Skeletal muscle tissue (tissue), 4 donors: ENCODE data around the gene XRCC4. TPM values are rescaled to one million over a fixed set of nuclear protein-coding genes. Genes with fewer than 3 reads are reported as not detected.

ENCODE experiments used
- H3K27ac ChIP-seq: one replicate; pipeline ENCODE4 v1.7.0; 2013; ENCODE audit warnings: mild to moderate bottlenecking, low read depth, low read length, inconsistent platforms
- H3K27me3 ChIP-seq, 3 donors: one replicate each; pipeline ENCODE4 v1.7.0; 2013; ENCODE audit warnings: low read length in 3 of 3; ENCODE audit not compliant: control insufficient read depth in 3 of 3, insufficient read depth in 3 of 3
- H3K36me3 ChIP-seq, 3 donors: one replicate each; pipeline ENCODE4 v1.7.0; 2013; ENCODE audit warnings: low read length in 3 of 3; ENCODE audit not compliant: control insufficient read depth in 3 of 3, insufficient read depth in 3 of 3
- H3K4me1 ChIP-seq, 3 donors: one replicate each; pipeline ENCODE4 v1.7.0; 2013; ENCODE audit warnings: low read length in 3 of 3, mild to moderate bottlenecking in 3 of 3; ENCODE audit not compliant: control insufficient read depth in 3 of 3, insufficient read depth in 3 of 3
- H3K4me3 ChIP-seq, 3 donors: one replicate each; pipeline ENCODE4 v1.7.0; 2013; ENCODE audit warnings: low read length in 3 of 3
- H3K9ac ChIP-seq, 3 donors: one replicate each; pipeline ENCODE4 v1.7.0; 2013; ENCODE audit warnings: low read length in 3 of 3, mild to moderate bottlenecking in 3 of 3, moderate library complexity in 2 of 3, low read depth in 1 of 3
- H3K9me3 ChIP-seq, 3 donors: one replicate each; pipeline ENCODE4 v1.7.0; 2013; ENCODE audit warnings: low read length in 3 of 3; ENCODE audit not compliant: control insufficient read depth in 3 of 3
- total RNA-seq: library from RNA; depleted of rRNA; stranded (reverse); fragments of >200 nt; gene quantifications from one replicate; pipeline ENCODE4 v1.2.3, GENCODE V29; 2014
- donor health status: Osteomylitis.

The XRCC4 gene
- total RNA-seq, 1 donor from 2014 or later: 3.7 TPM

GRCh38 chr5:83364312-83365299 is 287.3 kb downstream of the XRCC4 start:
- Histone ChIP-seq H3K9me3 (peaks cover 0 to 5% (median 3%) of the 10 kb centered on the region in 3 donors), H3K27me3 (no peaks in the 10 kb centered on the region), H3K4me1 (no peaks in the 10 kb centered on the region), H3K27ac (no peak overlapping the region), H3K4me3 (no peak overlapping the region), H3K9ac (no peak overlapping the region), H3K36me3 (no peaks in the 10 kb centered on the region)

DNA sequence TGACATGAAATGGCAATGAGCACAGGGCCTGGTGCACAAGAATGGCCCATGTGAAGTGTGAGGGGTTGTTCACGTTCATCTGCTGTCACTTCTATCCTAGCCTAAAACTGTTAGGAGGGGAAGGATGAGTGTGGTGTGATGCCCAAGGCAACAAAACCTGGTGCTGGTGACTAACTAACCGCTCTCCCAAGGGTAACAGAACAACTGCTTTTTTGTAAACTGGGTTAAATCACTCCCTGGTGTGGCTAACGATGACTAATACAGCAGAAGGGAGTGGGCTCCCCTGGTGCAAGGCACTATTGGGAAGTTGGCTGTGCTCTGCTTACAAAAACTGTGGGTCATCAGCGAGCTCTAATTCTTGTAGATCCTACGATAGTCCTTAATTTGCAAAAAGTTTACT is 291.0 kb downstream of the XRCC4 start:
- H3K9ac ChIP-seq: no peak overlapping the region
- H3K27me3 ChIP-seq: no peaks in the 10 kb centered on the region
- H3K9me3 ChIP-seq: no peaks in the 10 kb centered on the region
- no peaks in the 10 kb centered on the region for H3K36me3 ChIP-seq
- no peak overlapping the region for H3K27ac ChIP-seq
- no peaks in the 10 kb centered on the region for H3K4me1 ChIP-seq
- no peak overlapping the region for H3K4me3 ChIP-seq

- Histone ChIP-seq H3K4me1 (no peaks in the 10 kb centered on the region), H3K9ac (no peak overlapping the region), H3K9me3 (no peaks in the 10 kb centered on the region), H3K27ac (no peak overlapping the region), H3K4me3 (no peak overlapping the region), H3K36me3 (no peaks in the 10 kb centered on the region), H3K27me3 (no peaks in the 10 kb centered on the region)
Observed at GRCh38 chr5:83368835-83369234, 291.5 kb downstream of the XRCC4 start.

DNA sequence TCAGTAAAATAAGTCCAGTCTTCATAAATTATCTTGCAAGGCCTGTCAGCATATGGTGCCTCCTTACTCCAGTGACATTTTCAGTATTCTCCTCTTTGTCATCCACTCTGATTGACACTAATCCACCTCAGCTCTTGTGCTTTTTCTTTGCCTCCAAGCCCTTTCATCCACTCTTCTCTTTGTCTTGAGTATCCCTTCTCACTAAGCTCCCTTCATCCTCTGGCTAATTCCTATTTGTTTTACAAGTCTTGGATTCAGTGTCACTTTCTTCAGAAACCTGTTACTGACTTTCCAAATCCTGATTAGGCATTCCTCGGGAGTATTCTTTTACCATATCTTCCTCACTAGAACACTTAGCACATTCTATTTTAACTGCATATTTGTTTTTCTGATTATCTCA is 293.6 kb downstream of the XRCC4 start:
- Histone ChIP-seq H3K4me1 (no peaks in the 10 kb centered on the region), H3K36me3 (no peaks in the 10 kb centered on the region), H3K27ac (no peak overlapping the region), H3K9me3 (no peaks in the 10 kb centered on the region), H3K9ac (no peak overlapping the region), H3K4me3 (no peak overlapping the region), H3K27me3 (no peaks in the 10 kb centered on the region)

- Histone ChIP-seq H3K4me1 (no peaks in the 10 kb centered on the region), H3K27me3 (no peaks in the 10 kb centered on the region), H3K4me3 (no peak overlapping the region), H3K27ac (no peak overlapping the region), H3K9ac (no peak overlapping the region), H3K36me3 (no peaks in the 10 kb centered on the region), H3K9me3 (no peaks in the 10 kb centered on the region)
Observed at GRCh38 chr5:83371726-83372125, 294.4 kb downstream of the XRCC4 start.

- Histone ChIP-seq H3K9me3 (no peaks in the 10 kb centered on the region), H3K36me3 (no peaks in the 10 kb centered on the region), H3K27ac (peak overlapping the region; percentile 66), H3K27me3 (no peaks in the 10 kb centered on the region), H3K4me3 (no peak overlapping the region), H3K4me1 (no peaks in the 10 kb centered on the region), H3K9ac (no peak overlapping the region)
Observed at GRCh38 chr5:83374547-83374946, 297.2 kb downstream of the XRCC4 start.

- Histone ChIP-seq H3K4me3 (no peak overlapping the region), H3K9ac (no peak overlapping the region), H3K27me3 (no peaks in the 10 kb centered on the region), H3K36me3 (no peaks in the 10 kb centered on the region), H3K9me3 (no peaks in the 10 kb centered on the region), H3K27ac (peak overlapping the region; percentile 66), H3K4me1 (no peaks in the 10 kb centered on the region)
Observed at GRCh38 chr5:83375049-83375745, 297.9 kb downstream of the XRCC4 start.

- H3K4me1 ChIP-seq: no peaks in the 10 kb centered on the region
- peak overlapping the region; percentile 52 for H3K27ac ChIP-seq
- no peaks in the 10 kb centered on the region for H3K36me3 ChIP-seq
- no peak overlapping the region for H3K4me3 ChIP-seq
- no peaks in the 10 kb centered on the region for H3K27me3 ChIP-seq
- H3K9ac ChIP-seq: no peak overlapping the region
- H3K9me3 ChIP-seq: no peaks in the 10 kb centered on the region
Observed at GRCh38 chr5:83376461-83376860, 299.1 kb downstream of the XRCC4 start.

DNA sequence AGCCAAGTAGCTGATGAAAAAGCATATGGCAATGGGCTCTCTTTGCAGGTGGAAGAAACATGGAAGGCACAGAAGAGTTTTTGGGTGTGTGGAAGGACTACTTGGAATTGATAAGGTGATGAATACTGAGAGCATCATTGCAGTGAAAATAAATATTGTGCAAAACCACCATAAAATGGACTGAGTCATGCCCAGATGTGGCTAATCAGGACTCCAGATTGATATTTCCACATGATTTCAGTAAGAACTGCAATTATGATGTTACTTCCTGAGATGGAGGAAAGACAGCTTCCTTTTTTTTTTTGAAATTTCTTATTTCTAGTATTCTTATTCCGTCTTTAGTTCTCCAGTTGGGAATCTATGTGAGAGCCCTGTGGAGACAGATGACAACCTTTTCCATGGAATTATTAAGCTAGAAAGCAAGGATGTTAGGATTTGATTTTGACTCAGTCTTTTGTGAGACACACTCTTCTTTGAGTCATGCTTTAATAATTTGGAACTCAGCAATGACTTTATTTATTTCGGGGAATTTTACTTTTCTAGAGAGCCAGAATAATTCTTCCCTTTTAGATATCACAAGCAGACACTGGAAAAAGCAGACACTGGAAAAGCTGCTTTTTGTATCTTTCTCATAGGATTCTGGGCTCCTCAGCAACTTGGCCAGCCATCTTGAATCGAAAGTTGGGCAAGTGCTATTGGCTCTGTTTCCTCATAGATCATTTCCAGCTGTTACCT is 300.0 kb downstream of the XRCC4 start:
- Histone ChIP-seq H3K4me1 (no peaks in the 10 kb centered on the region), H3K9ac (no peak overlapping the region), H3K4me3 (no peak overlapping the region), H3K27ac (peak overlapping the region; percentile 62), H3K9me3 (no peaks in the 10 kb centered on the region), H3K36me3 (no peaks in the 10 kb centered on the region), H3K27me3 (no peaks in the 10 kb centered on the region)
